ENCODE results near the gene SMC5. TPM values are rescaled to one million over a fixed set of nuclear protein-coding genes. Genes with fewer than 3 reads are reported as not detected.

Gene SMC5
- total RNA-seq, 4 donors from 2014 or later, result 33.1 to 49.4 (median 39.2) TPM

DNA sequence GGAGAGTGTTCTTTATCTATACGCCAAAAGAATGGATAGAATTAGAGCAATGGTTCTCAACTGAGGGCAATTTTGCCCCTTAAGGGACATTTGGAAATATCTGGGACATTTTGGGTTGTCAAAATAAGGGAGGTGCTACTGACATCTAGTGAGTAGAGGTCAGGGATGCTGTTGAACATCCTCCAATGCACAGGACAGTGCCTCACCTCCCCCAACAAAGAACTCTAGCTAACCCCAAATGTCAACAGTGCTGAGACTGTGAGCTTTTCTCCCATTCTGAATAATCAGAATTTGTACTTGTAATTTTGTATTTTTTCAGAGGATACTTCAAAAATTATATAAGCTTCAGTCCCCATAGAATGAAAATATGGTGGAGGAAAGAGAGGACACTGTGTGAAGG is 8.6 kb upstream of the SMC5 start:
- Histone ChIP-seq H3K4me1 (no peaks in the 10 kb centered on the region), H3K4me3 (replicated peaks in 1 of 3) (no peak overlapping the region), H3K27me3 (no peaks in the 10 kb centered on the region), H3K9me3 (no peaks in the 10 kb centered on the region), H3K27ac (no peak overlapping the region), H3K36me3 (no peaks in the 10 kb centered on the region)
- no peak for DNase-seq
- 98% methylated on average over 1 of the region's 1 CpG for WGBS, 2 donors
- TF ChIP-seq POLR2A (IDR thresholded peaks at IDR 0.05), result no peak
- TF ChIP-seq, protein P1, sequence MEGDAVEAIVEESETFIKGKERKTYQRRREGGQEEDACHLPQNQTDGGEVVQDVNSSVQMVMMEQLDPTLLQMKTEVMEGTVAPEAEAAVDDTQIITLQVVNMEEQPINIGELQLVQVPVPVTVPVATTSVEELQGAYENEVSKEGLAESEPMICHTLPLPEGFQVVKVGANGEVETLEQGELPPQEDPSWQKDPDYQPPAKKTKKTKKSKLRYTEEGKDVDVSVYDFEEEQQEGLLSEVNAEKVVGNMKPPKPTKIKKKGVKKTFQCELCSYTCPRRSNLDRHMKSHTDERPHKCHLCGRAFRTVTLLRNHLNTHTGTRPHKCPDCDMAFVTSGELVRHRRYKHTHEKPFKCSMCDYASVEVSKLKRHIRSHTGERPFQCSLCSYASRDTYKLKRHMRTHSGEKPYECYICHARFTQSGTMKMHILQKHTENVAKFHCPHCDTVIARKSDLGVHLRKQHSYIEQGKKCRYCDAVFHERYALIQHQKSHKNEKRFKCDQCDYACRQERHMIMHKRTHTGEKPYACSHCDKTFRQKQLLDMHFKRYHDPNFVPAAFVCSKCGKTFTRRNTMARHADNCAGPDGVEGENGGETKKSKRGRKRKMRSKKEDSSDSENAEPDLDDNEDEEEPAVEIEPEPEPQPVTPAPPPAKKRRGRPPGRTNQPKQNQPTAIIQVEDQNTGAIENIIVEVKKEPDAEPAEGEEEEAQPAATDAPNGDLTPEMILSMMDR (IDR thresholded peaks at IDR 0.05), result no peak
- intact Hi-C loops (cut with DNase I), result no loop called here

DNA sequence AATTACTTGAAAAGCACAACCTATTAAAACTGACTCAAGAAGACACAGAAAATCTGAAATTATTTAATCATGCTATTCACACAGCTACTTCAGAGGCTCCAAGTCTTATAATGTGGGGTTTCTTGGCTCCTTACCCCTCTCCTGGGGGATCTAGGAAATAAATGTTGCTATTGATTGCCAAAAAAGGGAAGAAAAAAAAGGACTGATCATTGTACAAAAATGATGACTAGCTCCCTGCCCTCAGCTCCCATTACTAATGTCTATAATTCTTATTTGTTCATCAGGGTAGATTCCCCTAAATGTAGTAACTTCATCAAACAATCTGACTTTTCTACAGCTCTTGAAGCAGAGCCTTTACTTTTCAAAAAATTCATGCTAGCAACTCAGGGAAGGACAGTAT is 3.3 kb upstream of the SMC5 start:
- H3K9me3 ChIP-seq, result no peaks in the 10 kb centered on the region
- TF ChIP-seq, protein P1 (IDR thresholded peaks at IDR 0.05), result no peak
- TF ChIP-seq POLR2A (IDR thresholded peaks at IDR 0.05), result no peak
- no peaks in the 10 kb centered on the region for H3K27me3 ChIP-seq
- intact Hi-C loops (cut with DNase I), result no loop called here
- peak overlapping the region in 1 of 3 donors; percentile 2 for H3K4me3 ChIP-seq (replicated peaks in 1 of 3)
- no peaks in the 10 kb centered on the region for H3K36me3 ChIP-seq
- no peak for DNase-seq
- peak overlapping the region in 1 of 3 donors; percentile 90 for H3K27ac ChIP-seq
- peaks cover 21 to 28% of the 10 kb centered on the region in 2 donors for H3K4me1 ChIP-seq

DNA sequence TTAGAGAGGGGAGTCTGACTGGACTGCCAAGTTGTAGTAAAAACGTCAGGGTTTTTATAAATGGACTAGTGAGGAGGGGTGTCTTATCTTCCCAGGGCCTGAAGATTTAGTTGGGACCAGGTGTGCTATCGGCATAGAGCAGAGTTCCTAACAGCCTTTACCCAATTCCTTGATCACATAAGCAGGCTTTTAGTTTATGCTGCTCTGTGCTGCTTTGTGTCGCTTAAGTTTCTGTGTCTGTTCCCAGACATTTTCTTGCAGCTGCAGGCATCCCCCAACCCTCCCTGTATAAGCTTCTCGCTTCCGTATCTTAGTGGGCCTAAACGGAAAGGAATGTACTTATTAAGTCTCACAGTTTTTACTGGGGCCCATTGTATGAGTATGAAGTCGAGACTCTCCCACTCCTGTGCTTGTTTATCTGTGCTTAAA is 2.6 kb upstream of the SMC5 start:
- Histone ChIP-seq H3K4me3 (replicated peaks in 1 of 3) (peak overlapping the region in 2 of 3 donors; percentile 2 to 20), H3K4me1 (peaks cover 28 to 31% of the 10 kb centered on the region in 2 donors), H3K36me3 (no peaks in the 10 kb centered on the region), H3K27me3 (no peaks in the 10 kb centered on the region), H3K9me3 (no peaks in the 10 kb centered on the region), H3K27ac (peak overlapping the region in 2 of 3 donors; percentile 90 to 95)
- 33 to 41% methylated on average over 7 of the region's 7 CpGs for WGBS, 2 donors
- DNase-seq, result no peak
- TF ChIP-seq POLR2A (IDR thresholded peaks at IDR 0.05), result peak in 1 of 2 donors; percentile 47
- TF ChIP-seq, protein P1 (IDR thresholded peaks at IDR 0.05), result no peak
- intact Hi-C loops (cut with DNase I), result no loop called here

DNA sequence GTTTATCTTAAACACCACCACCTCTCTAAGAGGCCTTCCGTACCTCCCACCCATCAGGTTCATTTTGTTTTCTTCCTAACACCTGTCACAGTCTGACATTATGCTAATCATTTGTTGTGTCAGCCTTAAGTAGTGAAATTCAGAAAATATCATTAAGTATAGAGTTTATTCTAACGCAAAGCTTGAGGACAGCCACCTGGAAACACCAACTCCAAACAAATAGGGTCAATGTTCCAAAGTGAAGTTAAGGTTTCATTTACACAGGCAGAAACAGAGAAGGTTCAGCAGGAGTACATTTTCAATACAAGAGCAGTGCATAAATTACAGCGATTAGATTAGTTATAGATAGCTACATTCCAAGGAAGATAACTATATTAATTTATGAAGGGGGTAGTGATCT is 1.3 kb upstream of the SMC5 start:
- intact Hi-C loops (cut with DNase I), result no loop called here
- DNase-seq, result no peak
- TF ChIP-seq, protein P1 (IDR thresholded peaks at IDR 0.05), result no peak
- TF ChIP-seq POLR2A (IDR thresholded peaks at IDR 0.05), result no peak
- 60 to 70% methylated on average over 3 of the region's 3 CpGs for WGBS, 2 donors
- H3K4me3 ChIP-seq (replicated peaks in 1 of 3), result peak overlapping the region in 1 of 3 donors; percentile 80
- H3K36me3 ChIP-seq, result no peaks in the 10 kb centered on the region
- no peaks in the 10 kb centered on the region for H3K9me3 ChIP-seq
- H3K27me3 ChIP-seq, result no peaks in the 10 kb centered on the region
- peaks cover 31% of the 10 kb centered on the region in 2 donors for H3K4me1 ChIP-seq
- peak overlapping the region; percentile 90 to 95 (median 91) for H3K27ac ChIP-seq

DNA sequence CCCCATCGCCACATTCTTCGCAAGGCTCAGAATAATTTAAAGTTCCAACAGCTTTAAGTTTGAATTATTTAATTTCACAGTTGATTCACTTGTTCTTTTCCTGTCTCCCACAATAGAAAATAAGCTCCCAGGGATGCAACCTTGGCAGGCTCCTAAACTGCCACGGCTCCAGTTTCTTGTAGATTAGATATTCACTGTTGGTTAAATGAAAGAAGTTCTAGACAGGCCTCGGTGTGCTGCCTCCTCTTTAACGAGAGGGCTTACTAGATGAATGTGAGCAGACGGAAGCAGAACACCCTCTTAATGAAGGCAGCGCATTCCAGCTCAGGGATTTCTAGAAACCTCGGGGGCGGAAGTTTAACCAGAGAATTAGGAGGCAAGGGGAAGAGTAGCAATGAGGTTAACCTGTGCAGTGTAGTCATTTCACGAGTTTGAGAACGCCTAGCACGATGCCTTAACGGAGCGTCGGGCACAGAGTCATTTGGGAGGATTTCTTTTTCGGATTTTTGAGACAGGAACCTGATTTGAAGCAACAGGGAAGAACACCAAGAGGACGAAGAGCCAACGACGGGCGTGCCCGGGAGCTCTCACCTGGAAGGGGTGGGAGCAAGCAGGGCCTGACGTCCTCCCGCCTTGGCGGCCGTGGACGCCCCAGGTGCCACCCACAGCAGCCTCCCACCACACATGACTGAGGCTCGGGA is 637 bp upstream of the SMC5 start:
- 7 to 9% methylated on average over 26 of the region's 27 CpGs for WGBS, 2 donors
- Histone ChIP-seq H3K36me3 (no peaks in the 10 kb centered on the region), H3K4me1 (peaks cover 31% of the 10 kb centered on the region in 2 donors), H3K27me3 (no peaks in the 10 kb centered on the region), H3K4me3 (replicated peaks in 1 of 3) (peak overlapping the region in 2 of 3 donors; percentile 19 to 80), H3K27ac (peak overlapping the region; percentile 90 to 95 (median 91)), H3K9me3 (no peaks in the 10 kb centered on the region)
- TF ChIP-seq, protein P1 (IDR thresholded peaks at IDR 0.05), result no peak
- TF ChIP-seq POLR2A (IDR thresholded peaks at IDR 0.05), result peak in 1 of 2 donors; percentile 22
- intact Hi-C loops (cut with DNase I), result no loop called here
- peak; percentile 84 for DNase-seq
